T-cell (primary cell): ENCODE results near the gene IFI30. TPM values are rescaled to one million over a fixed set of nuclear protein-coding genes. Genes with fewer than 3 reads are reported as not detected.
"Not testable (repeated sequence)": the region's sequence is repeated elsewhere in the genome, so short reads cannot be mapped to it uniquely, and the experiment has no call there.

Source experiments
- ATAC-seq, 4 experiments: fragments of 200-7000 bp in 3 of 4; fragments of 150-1000 bp in 1 of 4; cut with Tn5 transposase; replicated peaks in 1 of 4; 1 replicate in 3 of 4; 2 replicates in 1 of 4; pipeline ENCODE4 v1.10.0; 2021; ENCODE audit warnings: moderate library complexity in 3 of 4, mild to moderate bottlenecking in 2 of 4, moderate number of reproducible peaks in 1 of 4
- CTCF ChIA-PET, 2 donors: fragments of 300-600 bp; sonication (Branson Sonifier 250); formaldehyde crosslinking; loops; one replicate each; lab custom pipeline; 2022; ENCODE audit warnings: antibody characterized with exemption in 2 of 2; lab: Charles Lee
- POLR2A ChIA-PET, 2 donors: fragments of 300-600 bp; sonication (Branson Sonifier 250); formaldehyde crosslinking; loops; one replicate each; lab custom pipeline; 2022; ENCODE audit warnings: antibody characterized with exemption in 2 of 2; lab: Charles Lee
- DNase-seq, 35 experiments: peaks; one replicate each; pipeline versions ENCODE4 v3.0.0 to v3.0.0-alpha.2; 2013 to 2023
- H3K27ac ChIP-seq: one replicate; pipeline ENCODE4 v1.5.1; 2013; ENCODE audit warnings: low read length
- H3K27me3 ChIP-seq, 2 experiments: replicated peaks in 1 of 2; 1 replicate in 1 of 2; 2 replicates in 1 of 2; pipeline versions ENCODE4 v1.6.1 to v1.7.0; 2013; ENCODE audit warnings: low read length in 1 of 2, mixed read lengths in 1 of 2; ENCODE audit not compliant: control insufficient read depth in 2 of 2, insufficient read depth in 2 of 2; ENCODE audit errors: extremely low read depth in 1 of 2
- H3K36me3 ChIP-seq, 2 donors: 1 replicate in 1 of 2; 2 replicates in 1 of 2; pipeline versions ENCODE4 v1.6.1 to v1.7.0; 2013; ENCODE audit warnings: low read length in 1 of 2; ENCODE audit not compliant: control insufficient read depth in 2 of 2, insufficient read depth in 1 of 2; ENCODE audit errors: extremely low read depth in 1 of 2
- H3K4me1 ChIP-seq, 2 experiments: 1 replicate in 1 of 2; 2 replicates in 1 of 2; pipeline versions ENCODE4 v1.6.1 to v1.7.0; 2013; ENCODE audit warnings: low read length in 2 of 2, mixed read lengths in 1 of 2; ENCODE audit not compliant: insufficient read depth in 2 of 2, control insufficient read depth in 1 of 2; ENCODE audit errors: extremely low read depth in 1 of 2
- H3K4me3 ChIP-seq, 2 donors: 1 replicate in 1 of 2; 2 replicates in 1 of 2; pipeline versions ENCODE4 v1.5.1 to v1.7.0; 2013; ENCODE audit warnings: mild to moderate bottlenecking in 2 of 2, low read length in 1 of 2, moderate library complexity in 1 of 2; ENCODE audit not compliant: control insufficient read depth in 1 of 2; ENCODE audit errors: extremely low read depth in 1 of 2
- H3K9me3 ChIP-seq: 2 replicates; pipeline ENCODE4 v1.7.0; 2013
- H3K27ac Mint-ChIP-seq, 2 donors: one replicate each; pipeline ENCODE4 v1.8.0; 2020 to 2021; ENCODE audit warnings: mild to moderate bottlenecking in 2 of 2, mixed read lengths in 2 of 2
- H3K27me3 Mint-ChIP-seq, 2 donors: one replicate each; pipeline ENCODE4 v1.8.0; 2021 to 2022; ENCODE audit warnings: mixed read lengths in 2 of 2
- H3K36me3 Mint-ChIP-seq: one replicate; pipeline ENCODE4 v1.8.0; 2021; ENCODE audit warnings: mixed read lengths
- H3K4me1 Mint-ChIP-seq, 3 donors: one replicate each; pipeline ENCODE4 v1.8.0; 2020 to 2022; ENCODE audit warnings: mixed read lengths in 3 of 3, mild to moderate bottlenecking in 1 of 3
- H3K4me3 Mint-ChIP-seq, 3 donors: one replicate each; pipeline ENCODE4 v1.8.0; 2020 to 2022; ENCODE audit warnings: mild to moderate bottlenecking in 3 of 3, mixed read lengths in 3 of 3, moderate library complexity in 3 of 3
- H3K9me3 Mint-ChIP-seq, 3 donors: one replicate each; pipeline ENCODE4 v1.8.0; 2020 to 2022; ENCODE audit warnings: mixed read lengths in 3 of 3
- WGBS: methylation state at CpG from one replicate; pipeline ENCODE4 v1.1.5; 2013; ENCODE audit warnings: missing lambda C conversion rate; ENCODE audit not compliant: insufficient coverage; 5-methylcytosine and 5-hydroxymethylcytosine counted together
- total RNA-seq, 35 experiments: library from RNA in 6 of 35; stranded (reverse) in 6 of 35; fragments of 120-200 nt in 1 of 35; gene quantifications; one replicate each; pipeline versions ENCODE4 v1.2.1 to v1.2.4 and lab custom pipeline; 2013 to 2026

IFI30 gene
- total RNA-seq, 5 donors from 2014 or later (not counting 1 experiment from before 2014, with no cell fraction given) = 3.2 to 11.8 (median 5.1) TPM

GRCh38 chr19:18156268-18156667 lies 17.3 kb upstream of the IFI30 start:
- no peak overlapping the region for H3K4me3 ChIP-seq
- no peak for DNase-seq
- H3K27ac ChIP-seq = no peak overlapping the region
- Mint-ChIP-seq H3K4me3 (no peak overlapping the region), H3K36me3 (no peaks in the 10 kb centered on the region), H3K9me3 (no peaks in the 10 kb centered on the region), H3K27ac (no peak overlapping the region), H3K4me1 (peaks cover 32 to 34% (median 34%) of the 10 kb centered on the region in 3 donors), H3K27me3 (no peaks in the 10 kb centered on the region)
- no peaks in the 10 kb centered on the region for H3K9me3 ChIP-seq
- ATAC-seq = no peak
- 97% methylated on average over 4 of the region's 6 CpGs for WGBS
- ChIA-PET CTCF (interaction anchor here in 1 of 2 donors (0.5 kb wide), 1 partner anchor 31 kb away, joined by 3 read pairs; no protein-coding TSS in a partner anchor), POLR2A (no interaction called here)
- H3K4me1 ChIP-seq = peaks cover 5 to 38% of the 10 kb centered on the region in 2 experiments
- no peaks in the 10 kb centered on the region for H3K27me3 ChIP-seq
- H3K36me3 ChIP-seq = peaks cover 2 to 9% of the 10 kb centered on the region in 2 donors

GRCh38 chr19:18156841-18157464 lies 16.7 kb upstream of the IFI30 start:
- Mint-ChIP-seq H3K4me1 (peaks cover 30 to 32% (median 32%) of the 10 kb centered on the region in 3 donors), H3K36me3 (no peaks in the 10 kb centered on the region), H3K4me3 (no peak overlapping the region), H3K9me3 (no peaks in the 10 kb centered on the region), H3K27me3 (no peaks in the 10 kb centered on the region), H3K27ac (no peak overlapping the region)
- no peak overlapping the region for H3K27ac ChIP-seq
- no peak for ATAC-seq
- no peak overlapping the region for H3K4me3 ChIP-seq
- H3K9me3 ChIP-seq = no peaks in the 10 kb centered on the region
- WGBS = 94% methylated on average over 17 of the region's 22 CpGs
- ChIA-PET CTCF (no interaction called here), POLR2A (no interaction called here)
- H3K36me3 ChIP-seq = peaks cover 5 to 13% of the 10 kb centered on the region in 2 donors
- H3K27me3 ChIP-seq = no peaks in the 10 kb centered on the region
- no peak for DNase-seq
- H3K4me1 ChIP-seq = peaks cover 8 to 37% of the 10 kb centered on the region in 2 experiments

- ChIA-PET POLR2A (interaction anchor here in 1 of 2 donors (0.7 kb wide), 1 partner anchor 1314 kb away, joined by 3 read pairs; no protein-coding TSS in a partner anchor), CTCF (interaction anchor here in 1 of 2 donors (1.1 kb wide), 1 partner anchor 35 kb away, joined by 3 read pairs; the partner anchor contains the start of gene MPV17L2)
- WGBS = 92% methylated on average over 12 of the region's 18 CpGs
- DNase-seq = no peak
- Histone ChIP-seq H3K36me3 (peaks cover 10 to 13% of the 10 kb centered on the region in 2 donors), H3K27ac (no peak overlapping the region), H3K9me3 (no peaks in the 10 kb centered on the region), H3K4me1 (peaks cover 8 to 32% of the 10 kb centered on the region in 2 experiments), H3K27me3 (no peaks in the 10 kb centered on the region), H3K4me3 (no peak overlapping the region)
- Mint-ChIP-seq H3K36me3 (no peaks in the 10 kb centered on the region), H3K27me3 (no peaks in the 10 kb centered on the region), H3K4me3 (no peak overlapping the region), H3K27ac (no peak overlapping the region), H3K4me1 (peaks cover 23 to 29% (median 28%) of the 10 kb centered on the region in 3 donors), H3K9me3 (no peaks in the 10 kb centered on the region)
- ATAC-seq = no peak
Observed at GRCh38 chr19:18157465-18158063, 16.0 kb upstream of the IFI30 start.

GRCh38 chr19:18158467-18158866 lies 15.1 kb upstream of the IFI30 start:
- no peak for DNase-seq
- H3K27me3 Mint-ChIP-seq = no peaks in the 10 kb centered on the region
- CTCF ChIA-PET = interaction anchor here (0.6 to 1.1 kb wide), 2 partner anchors 32 to 34 kb away, joined by 3 read pairs; partner anchors contain the start of gene MPV17L2 (in 1 of the 2)
- Histone ChIP-seq H3K27ac (no peak overlapping the region), H3K27me3 (no peaks in the 10 kb centered on the region), H3K4me1 (peaks cover 8 to 27% of the 10 kb centered on the region in 2 experiments), H3K9me3 (no peaks in the 10 kb centered on the region), H3K36me3 (peaks cover 19 to 20% of the 10 kb centered on the region in 2 donors), H3K4me3 (no peak overlapping the region)
- no peak overlapping the region for H3K27ac Mint-ChIP-seq
- ATAC-seq = no peak
- 79% methylated on average over 2 of the region's 4 CpGs for WGBS
- POLR2A ChIA-PET = interaction anchor here (0.6 to 0.7 kb wide), 2 partner anchors 180 to 1314 kb away, joined by 3 to 4 read pairs; no protein-coding TSS in a partner anchor
- no peaks in the 10 kb centered on the region for H3K9me3 Mint-ChIP-seq
- peaks cover 23 to 29% (median 26%) of the 10 kb centered on the region in 3 donors for H3K4me1 Mint-ChIP-seq
- peaks cover 6% of the 10 kb centered on the region for H3K36me3 Mint-ChIP-seq
- H3K4me3 Mint-ChIP-seq = no peak overlapping the region

- WGBS = 100% methylated on average over 1 of the region's 6 CpGs
- Histone ChIP-seq H3K36me3 (peaks cover 20 to 21% of the 10 kb centered on the region in 2 donors), H3K4me1 (peaks cover 4 to 20% of the 10 kb centered on the region in 2 experiments)
- H3K4me3 ChIP-seq, H3K27me3 Mint-ChIP-seq, H3K9me3 Mint-ChIP-seq, H3K27me3 ChIP-seq, H3K27ac Mint-ChIP-seq, POLR2A ChIA-PET, ATAC-seq, H3K27ac ChIP-seq, H3K36me3 Mint-ChIP-seq, H3K9me3 ChIP-seq, DNase-seq, H3K4me3 Mint-ChIP-seq: not testable (repeated sequence)
- H3K4me1 Mint-ChIP-seq = peaks cover 19 to 25% (median 22%) of the 10 kb centered on the region in 3 donors
- CTCF ChIA-PET = interaction anchor here (0.6 kb wide), 2 partner anchors 33 to 210 kb away, joined by 3 read pairs; no protein-coding TSS in a partner anchor
Observed at GRCh38 chr19:18159059-18159616, 14.5 kb upstream of the IFI30 start.

GRCh38 chr19:18159810-18160209 lies 13.8 kb upstream of the IFI30 start:
- Histone ChIP-seq H3K4me3 (no peak overlapping the region), H3K27me3 (no peaks in the 10 kb centered on the region), H3K4me1 (peaks cover 3 to 15% of the 10 kb centered on the region in 2 experiments), H3K9me3 (no peaks in the 10 kb centered on the region), H3K36me3 (peaks cover 20 to 21% of the 10 kb centered on the region in 2 donors), H3K27ac (no peak overlapping the region)
- WGBS = 98% methylated on average over 8 of the region's 10 CpGs
- Mint-ChIP-seq H3K9me3 (no peaks in the 10 kb centered on the region), H3K36me3 (peaks cover 6% of the 10 kb centered on the region), H3K4me3 (no peak overlapping the region), H3K27me3 (no peaks in the 10 kb centered on the region), H3K27ac (no peak overlapping the region), H3K4me1 (peaks cover 13 to 19% (median 17%) of the 10 kb centered on the region in 3 donors)
- CTCF ChIA-PET = interaction anchor here in 1 of 2 donors (1.1 kb wide), 1 partner anchor 227 kb away, joined by 3 read pairs; the partner anchor contains the start of gene CCDC124
- ATAC-seq (no peak), DNase-seq (no peak)
- POLR2A ChIA-PET = no interaction called here
